Measurements from ENCODE around the gene L3MBTL4. TPM values are rescaled to one million over a fixed set of nuclear protein-coding genes. Genes with fewer than 3 reads are reported as not detected.

Gene L3MBTL4
- 0.61 TPM for polyA plus RNA-seq

- H3K4me3 Mint-ChIP-seq = peak within 1 kb of the TSS; percentile 83 to 94 (median 88)
- peaks cover 10% of the 10 kb centered on the region for H3K27me3 Mint-ChIP-seq
- no peaks in the 10 kb centered on the region for H3K36me3 Mint-ChIP-seq
- H3K27ac Mint-ChIP-seq = peak within 1 kb of the TSS in 2 of 3 donors; percentile 40 to 57
- H3K4me1 Mint-ChIP-seq = peaks cover 8 to 12% (median 9%) of the 10 kb centered on the region in 3 donors
- peaks cover 0 to 6% (median 2%) of the 10 kb centered on the region in 3 donors for H3K9me3 Mint-ChIP-seq
Measured at GRCh38 chr18:6414723-6415417, at the start of gene L3MBTL4. L3MBTL4 (minus strand) TSS chr18:6414911; CDS start chr18:6311625, 103,286 bp downstream.

DNA sequence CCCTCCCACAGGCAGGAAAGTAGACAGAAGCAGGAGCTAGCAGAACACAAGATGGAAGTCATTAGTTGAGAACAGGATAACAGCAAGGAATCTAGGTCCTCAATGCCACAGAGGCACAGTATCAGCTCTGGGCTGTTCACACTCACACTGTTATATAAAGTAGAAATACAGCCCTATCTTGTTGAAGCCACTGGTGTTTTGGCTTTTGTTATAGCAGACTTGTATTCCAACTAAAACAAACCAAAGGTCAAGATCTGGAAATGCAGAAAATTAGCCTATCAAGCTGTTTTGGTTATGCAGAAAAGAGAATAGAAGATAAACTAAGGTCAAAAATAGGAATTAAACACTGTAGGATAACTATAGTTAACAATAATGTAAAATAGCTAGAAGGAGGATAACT lies 37.5 kb upstream of the L3MBTL4 start:
- H3K4me1 Mint-ChIP-seq = peaks cover 0 to 3% (median 0%) of the 10 kb centered on the region in 3 donors
- no peaks in the 10 kb centered on the region for H3K36me3 Mint-ChIP-seq
- no peak overlapping the region for H3K4me3 Mint-ChIP-seq
- no peaks in the 10 kb centered on the region for H3K27me3 Mint-ChIP-seq
- no peaks in the 10 kb centered on the region for H3K9me3 Mint-ChIP-seq
- no peak overlapping the region for H3K27ac Mint-ChIP-seq

GRCh38 chr18:6449213-6449612 lies 34.5 kb upstream of the L3MBTL4 start:
- H3K4me3 Mint-ChIP-seq = no peak overlapping the region
- no peaks in the 10 kb centered on the region for H3K36me3 Mint-ChIP-seq
- peaks cover 2% of the 10 kb centered on the region for H3K27me3 Mint-ChIP-seq
- H3K9me3 Mint-ChIP-seq = peaks cover 0 to 2% (median 0%) of the 10 kb centered on the region in 3 donors
- no peak overlapping the region for H3K27ac Mint-ChIP-seq
- H3K4me1 Mint-ChIP-seq = peaks cover 0 to 3% (median 0%) of the 10 kb centered on the region in 3 donors

GRCh38 chr18:6444466-6445228 lies 29.9 kb upstream of the L3MBTL4 start:
- Mint-ChIP-seq H3K27ac (no peak overlapping the region), H3K27me3 (peaks cover 2% of the 10 kb centered on the region), H3K4me3 (no peak overlapping the region), H3K9me3 (peaks cover 0 to 2% (median 0%) of the 10 kb centered on the region in 3 donors), H3K36me3 (no peaks in the 10 kb centered on the region), H3K4me1 (peaks cover 0 to 3% (median 0%) of the 10 kb centered on the region in 3 donors)

- Mint-ChIP-seq H3K9me3 (peaks cover 0 to 2% (median 0%) of the 10 kb centered on the region in 3 donors), H3K27me3 (peaks cover 2% of the 10 kb centered on the region), H3K27ac (no peak overlapping the region), H3K4me3 (no peak overlapping the region), H3K4me1 (no peaks in the 10 kb centered on the region), H3K36me3 (no peaks in the 10 kb centered on the region)
Measured at GRCh38 chr18:6441200-6441599, 26.5 kb upstream of the L3MBTL4 start.

GRCh38 chr18:6437937-6438818 lies 23.5 kb upstream of the L3MBTL4 start:
- Mint-ChIP-seq H3K27ac (no peak overlapping the region), H3K9me3 (no peaks in the 10 kb centered on the region), H3K27me3 (no peaks in the 10 kb centered on the region), H3K36me3 (peaks cover 1% of the 10 kb centered on the region), H3K4me1 (no peaks in the 10 kb centered on the region), H3K4me3 (no peak overlapping the region)

DNA sequence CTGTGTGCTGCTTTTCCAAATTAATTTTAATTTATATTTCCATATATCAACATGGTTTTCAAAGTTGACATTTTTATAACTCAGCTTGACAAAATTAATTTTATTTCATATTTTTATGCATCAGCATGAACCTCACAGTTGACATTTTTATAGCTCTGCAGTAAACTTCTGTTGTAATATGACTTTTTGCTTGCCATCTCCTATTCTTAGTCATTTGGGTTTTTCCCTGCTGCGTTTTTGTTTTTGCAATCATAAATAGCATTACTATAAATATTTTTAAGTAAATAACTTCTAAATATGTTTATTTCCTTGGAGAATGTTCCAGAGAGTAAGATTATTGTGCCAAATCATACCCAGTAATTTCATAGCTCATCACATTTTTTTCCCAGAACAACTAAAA lies 21.0 kb upstream of the L3MBTL4 start:
- H3K4me3 Mint-ChIP-seq = no peak overlapping the region
- no peaks in the 10 kb centered on the region for H3K27me3 Mint-ChIP-seq
- peaks cover 1% of the 10 kb centered on the region for H3K36me3 Mint-ChIP-seq
- H3K27ac Mint-ChIP-seq = no peak overlapping the region
- no peaks in the 10 kb centered on the region for H3K4me1 Mint-ChIP-seq
- H3K9me3 Mint-ChIP-seq = no peaks in the 10 kb centered on the region

GRCh38 chr18:6434987-6435709 lies 20.4 kb upstream of the L3MBTL4 start:
- H3K4me1 Mint-ChIP-seq = no peaks in the 10 kb centered on the region
- no peaks in the 10 kb centered on the region for H3K9me3 Mint-ChIP-seq
- peak overlapping the region in 1 of 4 donors; percentile 22 for H3K4me3 Mint-ChIP-seq
- H3K27me3 Mint-ChIP-seq = no peaks in the 10 kb centered on the region
- peaks cover 2% of the 10 kb centered on the region for H3K36me3 Mint-ChIP-seq
- no peak overlapping the region for H3K27ac Mint-ChIP-seq

- Mint-ChIP-seq H3K4me1 (no peaks in the 10 kb centered on the region), H3K4me3 (no peak overlapping the region), H3K27me3 (no peaks in the 10 kb centered on the region), H3K36me3 (peaks cover 2% of the 10 kb centered on the region), H3K9me3 (no peaks in the 10 kb centered on the region), H3K27ac (no peak overlapping the region)
Measured at GRCh38 chr18:6434481-6434880, 19.8 kb upstream of the L3MBTL4 start.

- peaks cover 1% of the 10 kb centered on the region for H3K27me3 Mint-ChIP-seq
- H3K9me3 Mint-ChIP-seq = no peaks in the 10 kb centered on the region
- H3K36me3 Mint-ChIP-seq = peaks cover 2% of the 10 kb centered on the region
- H3K27ac Mint-ChIP-seq = no peak overlapping the region
- no peaks in the 10 kb centered on the region for H3K4me1 Mint-ChIP-seq
- no peak overlapping the region for H3K4me3 Mint-ChIP-seq
Measured at GRCh38 chr18:6431659-6432318, 17.1 kb upstream of the L3MBTL4 start.

DNA sequence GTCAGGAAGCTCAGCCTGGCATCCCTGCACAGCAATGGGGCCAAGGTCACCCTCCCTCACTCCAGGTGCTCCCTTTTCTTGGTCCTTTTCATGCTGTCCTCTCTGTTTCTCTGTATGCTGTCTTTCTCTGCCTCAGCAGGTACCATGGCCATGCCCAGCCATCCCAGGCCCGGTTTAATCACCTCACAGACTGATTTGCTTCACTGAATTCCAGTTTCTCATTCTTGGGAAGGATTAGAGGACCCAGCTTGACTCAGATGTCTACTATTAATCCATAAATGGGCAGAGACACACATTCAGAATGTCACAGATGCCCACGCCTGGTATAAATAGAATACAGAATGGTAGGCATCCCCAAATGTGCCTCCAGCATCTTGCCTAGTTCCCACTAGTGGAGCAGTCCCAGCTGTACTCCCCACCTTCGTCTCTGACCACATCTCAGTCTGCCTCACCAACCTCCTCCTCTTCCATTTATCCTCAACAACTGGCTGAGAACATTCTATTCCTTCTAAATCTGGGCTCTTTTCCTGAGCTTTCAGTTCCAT lies 14.2 kb upstream of the L3MBTL4 start:
- no peak overlapping the region for H3K4me3 Mint-ChIP-seq
- H3K27me3 Mint-ChIP-seq = peaks cover 1% of the 10 kb centered on the region
- no peaks in the 10 kb centered on the region for H3K4me1 Mint-ChIP-seq
- H3K36me3 Mint-ChIP-seq = peaks cover 1% of the 10 kb centered on the region
- no peak overlapping the region for H3K27ac Mint-ChIP-seq
- H3K9me3 Mint-ChIP-seq = peaks cover 0 to 2% (median 0%) of the 10 kb centered on the region in 3 donors

GRCh38 chr18:6427286-6427685 lies 12.6 kb upstream of the L3MBTL4 start:
- H3K27me3 Mint-ChIP-seq = peaks cover 1% of the 10 kb centered on the region
- H3K27ac Mint-ChIP-seq = no peak overlapping the region
- H3K36me3 Mint-ChIP-seq = peaks cover 1% of the 10 kb centered on the region
- H3K4me3 Mint-ChIP-seq = peak overlapping the region in 1 of 4 donors; percentile 39
- H3K4me1 Mint-ChIP-seq = no peaks in the 10 kb centered on the region
- peaks cover 0 to 2% (median 0%) of the 10 kb centered on the region in 3 donors for H3K9me3 Mint-ChIP-seq

- no peaks in the 10 kb centered on the region for H3K27me3 Mint-ChIP-seq
- H3K9me3 Mint-ChIP-seq = peaks cover 0 to 4% (median 0%) of the 10 kb centered on the region in 3 donors
- no peak overlapping the region for H3K4me3 Mint-ChIP-seq
- no peak overlapping the region for H3K27ac Mint-ChIP-seq
- no peaks in the 10 kb centered on the region for H3K4me1 Mint-ChIP-seq
- no peaks in the 10 kb centered on the region for H3K36me3 Mint-ChIP-seq
Measured at GRCh38 chr18:6423289-6423688, 8.6 kb upstream of the L3MBTL4 start.

Measured in IgD-negative memory B cell (primary cell).